GM20000 (cell line): ENCODE results near the gene TOR3A.
A peak's percentile ranks its signal among the peaks of the same experiment; 100 is the strongest.

Experiments
- DNase-seq: peaks from one replicate; pipeline ENCODE4 v3.0.0; 2012; ENCODE audit warnings: low spot score
- CTCF ChIP-seq: IDR thresholded peaks from 2 replicates; pipeline ENCODE4 v1.5.1; 2012; ENCODE audit warnings: mild to moderate bottlenecking, control low read depth; ENCODE audit errors: extremely low read depth, missing control alignments

Gene TOR3A

GRCh38 chr1:179055937-179056336 lies 25.9 kb upstream of the TOR3A start:
- no peak for DNase-seq
- no peak for TF ChIP-seq CTCF

GRCh38 chr1:179058487-179059483 lies 23.1 kb upstream of the TOR3A start:
- no peak for TF ChIP-seq CTCF

GRCh38 chr1:179061360-179062282 lies 20.2 kb upstream of the TOR3A start:
- no peak for TF ChIP-seq CTCF
- no peak for DNase-seq

More at GRCh38 chr1:179058487-179059483, 23.1 kb upstream of the TOR3A start:
- DNase-seq, result no peak

- DNase-seq, result no peak
- TF ChIP-seq CTCF, result no peak
These were observed 15.4 kb upstream of the TOR3A start for GRCh38 chr1:179066471-179066870.

- DNase-seq, result no peak
- TF ChIP-seq CTCF, result no peak
These were observed 4.5 kb upstream of the TOR3A start for GRCh38 chr1:179077396-179077795.

- peak; percentile 66 for DNase-seq
- peak; percentile 28 for TF ChIP-seq CTCF
These were observed 2.6 kb upstream of the TOR3A start for GRCh38 chr1:179079113-179079761.
